SIG-M5 treated with dmso at 0.1 percent for 504 hours (cell line): ENCODE results near the gene CD69.
A peak's percentile ranks its signal among the peaks of the same experiment; 100 is the strongest.
"Not testable (repeated sequence)": the region's sequence is repeated elsewhere in the genome, so short reads cannot be mapped to it uniquely, and the experiment has no call there.

ENCODE experiments used
- DNase-seq: peaks from one replicate; lab custom pipeline; 2025; ENCODE audit not compliant: unreplicated experiment; lab: John Stamatoyannopoulos, UW

Gene CD69

GRCh38 chr12:9724023-9724422 lies 36.7 kb downstream of the CD69 start:
- no peak for DNase-seq

DNA sequence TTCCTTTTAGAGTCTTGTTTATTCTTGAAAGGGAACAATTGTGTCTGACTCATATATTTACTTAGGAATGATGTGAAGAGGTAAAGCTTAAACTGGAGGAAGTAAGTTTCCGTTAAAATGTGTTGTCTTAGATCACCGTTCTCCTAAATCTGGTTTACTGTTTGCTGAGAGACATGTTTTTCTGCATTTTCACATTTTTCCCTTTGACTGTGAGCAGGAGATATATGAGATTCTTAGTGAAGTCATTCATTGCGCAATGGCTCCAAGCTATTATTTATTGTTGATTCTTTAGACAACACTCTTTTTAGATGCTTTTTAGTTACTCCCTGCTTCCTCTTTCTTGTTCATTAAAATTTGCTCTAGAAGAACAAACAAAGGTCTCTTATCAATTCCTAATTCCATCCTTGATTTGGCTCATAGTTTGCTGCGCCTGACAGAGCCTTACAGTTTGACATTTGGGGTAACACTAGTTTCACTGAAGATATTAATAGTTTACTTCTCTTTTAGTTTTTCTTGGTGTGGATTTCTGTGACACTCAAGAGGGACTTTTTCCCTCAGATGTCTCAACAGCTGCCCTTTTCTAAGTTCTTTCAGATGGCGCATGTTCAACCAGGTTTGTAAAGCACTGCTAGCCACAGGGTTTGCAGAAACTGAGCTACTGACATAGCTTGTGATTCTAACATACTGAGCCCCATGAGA lies 39.2 kb downstream of the CD69 start:
- DNase-seq = peak; percentile 83

- DNase-seq = no peak
Observed at GRCh38 chr12:9719790-9720189, 40.9 kb downstream of the CD69 start.

- no peak for DNase-seq
Observed at GRCh38 chr12:9718968-9719367, 41.7 kb downstream of the CD69 start.

GRCh38 chr12:9717070-9717925 lies 43.4 kb downstream of the CD69 start:
- no peak for DNase-seq

GRCh38 chr12:9713032-9713558 lies 47.6 kb downstream of the CD69 start:
- DNase-seq = not testable (repeated sequence)

- no peak for DNase-seq
Observed at GRCh38 chr12:9711664-9712063, 49.0 kb downstream of the CD69 start.

DNA sequence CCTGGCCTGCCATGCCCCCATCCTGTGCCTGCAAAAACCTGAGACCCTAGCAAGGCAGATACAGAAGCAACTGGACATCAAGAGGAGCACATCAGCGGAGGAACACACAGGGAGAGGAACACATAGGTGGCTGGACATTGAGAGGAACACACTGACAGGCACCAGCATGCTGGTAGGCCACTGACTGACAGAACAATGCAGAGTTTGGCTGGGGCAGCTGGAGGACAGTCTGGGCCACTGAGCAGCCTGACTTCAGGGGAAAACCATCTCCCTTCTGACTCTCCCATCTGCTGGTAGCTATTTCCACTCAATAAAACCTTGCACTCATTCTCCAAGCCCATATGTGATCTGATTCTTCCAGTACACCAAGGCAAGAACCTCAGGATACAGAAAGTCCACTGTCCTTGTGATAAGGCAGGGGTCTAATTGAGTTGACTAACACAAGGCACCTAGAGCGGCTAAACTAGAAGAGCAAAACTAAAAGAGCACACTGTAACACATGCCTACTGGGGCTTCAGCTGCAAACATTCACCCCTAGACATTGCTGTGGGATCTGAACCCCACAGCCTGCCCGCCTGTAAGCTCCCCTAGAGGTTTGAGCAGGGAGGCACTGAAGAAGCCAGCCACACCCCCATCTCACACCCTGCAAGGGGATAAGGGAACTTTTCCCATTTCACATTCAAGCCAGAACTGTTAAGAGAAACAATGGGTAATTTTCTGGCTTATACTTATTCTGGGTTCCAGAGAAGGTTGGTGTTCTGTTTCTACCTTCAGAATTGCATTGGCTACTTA lies 49.9 kb downstream of the CD69 start:
- DNase-seq = no peak

GRCh38 chr12:9708853-9709252 lies 51.8 kb downstream of the CD69 start:
- DNase-seq = no peak

DNA sequence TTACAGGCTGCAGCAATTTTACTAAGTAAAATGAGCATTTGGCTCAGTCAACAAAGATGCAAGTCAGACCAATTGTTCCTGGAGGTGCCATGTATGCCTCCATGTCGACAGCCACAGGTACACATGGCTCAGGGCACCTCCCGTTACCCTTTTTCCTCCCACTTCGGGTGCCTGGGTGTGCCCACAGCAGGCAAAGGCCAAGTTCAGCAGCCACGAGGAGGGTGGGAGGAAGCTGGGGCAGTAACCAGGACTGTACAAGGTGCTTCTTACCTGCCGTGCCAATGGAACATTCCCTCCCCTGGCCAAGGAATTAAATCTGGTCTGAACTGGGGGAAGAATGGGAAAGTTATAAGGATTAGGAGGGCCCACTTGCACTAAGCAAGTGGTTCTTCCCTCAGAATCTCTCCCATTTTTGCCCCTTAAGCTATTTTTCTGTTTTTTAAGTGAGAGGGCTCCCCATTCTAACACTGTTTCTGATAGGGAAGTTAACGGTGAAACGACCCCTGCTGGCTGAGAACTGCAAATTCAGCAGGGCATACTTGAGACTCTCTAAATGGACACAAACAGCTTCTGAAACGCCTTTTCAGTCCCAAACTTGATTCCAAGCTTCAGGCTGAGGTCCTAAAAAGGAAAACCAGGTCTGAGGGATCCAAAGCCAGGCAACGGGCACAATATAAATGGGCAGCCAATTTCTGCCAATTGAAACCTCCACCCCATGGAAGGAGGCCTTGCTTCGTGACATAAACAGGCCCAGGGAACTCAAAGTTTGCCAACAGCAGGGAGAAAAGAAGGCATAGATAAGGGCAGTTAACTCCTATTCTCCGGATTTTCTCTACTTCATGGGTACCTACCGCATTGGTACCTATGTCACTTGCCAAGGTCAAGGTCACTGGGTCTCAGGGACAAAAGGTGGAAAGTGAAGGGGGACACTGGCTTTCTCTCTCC lies 52.6 kb downstream of the CD69 start:
- DNase-seq = peak; percentile 56

- DNase-seq = no peak
Observed at GRCh38 chr12:9707356-9707755, 53.3 kb downstream of the CD69 start.

DNA sequence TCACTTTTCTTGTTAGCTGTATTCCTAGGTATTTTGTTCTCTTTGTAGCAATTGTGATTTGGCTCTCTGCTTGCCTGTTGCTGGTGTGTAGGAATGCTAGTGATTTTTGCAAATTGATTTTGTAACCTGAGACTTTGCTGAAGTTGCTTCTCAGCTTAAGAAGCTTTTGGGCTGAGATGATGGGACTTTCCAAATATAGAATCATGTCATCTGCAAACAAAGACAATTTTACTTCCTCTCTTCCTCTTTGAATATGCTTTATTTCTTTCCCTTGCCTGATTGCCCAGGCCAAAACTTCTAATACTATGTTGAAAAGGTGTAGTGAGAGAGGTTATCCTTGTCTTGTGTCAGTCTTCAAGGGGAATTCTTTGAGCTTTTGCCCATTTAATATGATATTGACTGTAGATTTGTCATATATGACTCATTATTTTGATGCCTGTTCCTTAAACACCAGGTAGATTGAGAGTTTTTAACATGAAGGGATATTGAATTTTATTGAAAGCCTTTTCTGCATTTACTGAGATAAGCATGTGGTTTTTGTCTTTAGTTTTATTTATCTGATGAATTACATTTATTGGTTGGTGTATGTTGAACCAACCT lies 54.5 kb downstream of the CD69 start:
- no peak for DNase-seq

DNA sequence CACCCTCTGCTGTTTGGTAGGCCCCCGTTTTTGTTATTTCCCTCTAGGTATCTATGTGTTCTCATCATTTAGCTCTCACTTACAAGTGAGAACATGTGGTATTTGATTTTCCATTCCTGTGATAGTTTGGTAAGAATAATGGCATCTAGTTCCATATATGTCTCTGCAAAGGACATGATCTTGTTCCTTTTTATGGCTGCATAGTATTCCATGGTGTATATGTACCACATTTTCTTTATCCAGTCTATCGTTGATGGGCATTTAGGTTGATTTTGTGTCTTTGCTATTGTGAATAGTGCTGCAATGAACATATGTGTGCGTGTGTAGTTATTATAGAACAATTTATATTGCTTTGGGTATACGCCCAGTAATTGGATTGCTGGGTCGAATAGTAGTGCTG lies 56.1 kb downstream of the CD69 start:
- not testable (repeated sequence) for DNase-seq
